RWPE1 (cell line): ENCODE data around the gene TPCN2.

ENCODE experiments used
- CTCF ChIA-PET: fragments of 350-600 bp; sonication (Branson Sonifier 250); formaldehyde crosslinking; extraction: SDS; loops from one replicate; lab custom pipeline; 2021; lab: Yijun Ruan, JAX
- POLR2A ChIA-PET: fragments of 400-600 bp; formaldehyde crosslinking; extraction: SDS; loops from one replicate; lab custom pipeline; 2020; ENCODE audit warnings: antibody characterized with exemption; ENCODE audit not compliant: low non-redundant PET; lab: Yijun Ruan, JAX
- DNase-seq: peaks from one replicate; pipeline ENCODE4 v3.0.0; 2012; ENCODE audit warnings: low spot score
- H3K27ac ChIP-seq: fragments of 450-650 bp; 2 replicates; pipeline ENCODE4 v1.5.1; 2017
- CTCF ChIP-seq: fragments of 450-650 bp; conservative IDR thresholded peaks from 2 replicates; pipeline ENCODE4 v1.5.1; 2017; ENCODE audit warnings: low read depth, mild to moderate bottlenecking

TPCN2 gene

GRCh38 chr11:69037074-69037473 lies 11.7 kb upstream of the TPCN2 start:
- ChIA-PET CTCF (interaction anchor here (0.6 kb wide), 1 partner anchor 92 kb away, joined by 4 read pairs; no protein-coding TSS in a partner anchor), POLR2A (no interaction called here)
- DNase-seq, result no peak
- no peak for TF ChIP-seq CTCF
- H3K27ac ChIP-seq, result no peak overlapping the region

GRCh38 chr11:69037544-69037943 lies 11.2 kb upstream of the TPCN2 start:
- CTCF ChIA-PET, result no interaction called here
- POLR2A ChIA-PET, result no interaction called here

GRCh38 chr11:69039501-69039900 lies 9.2 kb upstream of the TPCN2 start:
- POLR2A ChIA-PET, result no interaction called here
- no peak for DNase-seq
- no peak for TF ChIP-seq CTCF
- CTCF ChIA-PET, result interaction anchor here (0.7 kb wide), 1 partner anchor 92 kb away, joined by 3 read pairs; no protein-coding TSS in a partner anchor
- H3K27ac ChIP-seq, result no peak overlapping the region

More at GRCh38 chr11:69037544-69037943, 11.2 kb upstream of the TPCN2 start:
- no peak overlapping the region for H3K27ac ChIP-seq
- TF ChIP-seq CTCF, result no peak
- DNase-seq, result no peak

GRCh38 chr11:69040051-69040450 lies 8.7 kb upstream of the TPCN2 start:
- H3K27ac ChIP-seq, result no peak overlapping the region
- ChIA-PET CTCF (no interaction called here), POLR2A (no interaction called here)
- TF ChIP-seq CTCF, result no peak
- no peak for DNase-seq

DNA sequence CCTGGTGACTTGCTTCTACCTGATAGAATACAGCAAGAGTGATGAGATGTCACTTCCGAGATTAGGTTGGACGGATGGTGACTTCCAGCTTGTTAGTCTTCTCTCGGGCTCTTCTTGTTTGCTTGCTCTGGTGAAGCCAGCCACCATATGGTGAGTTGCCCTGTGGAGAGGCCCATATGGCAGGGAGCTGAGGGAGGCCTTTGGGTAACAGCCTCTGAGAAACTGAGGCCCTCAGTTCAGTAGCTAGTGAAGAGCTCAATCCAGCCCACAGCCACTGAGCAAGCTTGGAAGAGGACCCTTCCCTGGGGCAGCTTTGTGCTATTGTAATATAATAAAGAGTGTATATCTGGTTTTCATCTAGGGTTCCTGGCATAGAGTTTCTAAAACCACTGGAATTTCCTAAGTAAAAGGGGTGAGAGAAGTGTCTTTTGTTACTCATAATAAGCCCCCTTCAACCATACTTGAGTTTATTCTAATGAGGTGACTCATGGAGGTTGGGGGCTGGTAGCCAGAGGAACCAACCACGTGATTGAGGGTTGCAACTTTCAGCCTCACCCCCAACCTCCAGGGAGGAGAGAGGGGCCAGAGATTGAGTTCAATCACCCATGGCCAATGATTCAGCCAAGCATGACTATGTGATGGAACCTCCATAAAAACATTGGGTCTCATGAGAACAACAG lies 8.0 kb upstream of the TPCN2 start:
- ChIA-PET POLR2A (no interaction called here), CTCF (no interaction called here)
- no peak overlapping the region for H3K27ac ChIP-seq
- TF ChIP-seq CTCF, result no peak
- DNase-seq, result no peak

DNA sequence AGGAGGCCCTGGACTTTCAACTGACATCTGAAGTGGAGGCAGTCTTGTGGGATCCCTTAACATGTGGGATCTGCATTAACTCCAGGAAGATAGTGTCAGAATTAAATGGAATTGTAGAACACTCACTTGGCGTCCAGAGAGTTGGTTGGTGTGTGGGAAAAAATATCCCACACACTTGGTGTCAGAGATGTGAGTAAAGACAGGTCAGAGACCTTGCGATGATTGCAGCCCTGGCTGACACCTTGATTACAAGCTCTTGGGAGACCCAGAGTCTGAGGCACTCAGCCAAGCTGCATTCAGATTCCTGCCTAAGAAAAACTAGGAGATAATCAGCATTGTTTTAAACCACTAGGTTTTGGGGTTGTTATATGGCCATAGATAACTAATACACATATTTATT lies 7.2 kb upstream of the TPCN2 start:
- no peak overlapping the region for H3K27ac ChIP-seq
- TF ChIP-seq CTCF, result no peak
- POLR2A ChIA-PET, result no interaction called here
- CTCF ChIA-PET, result no interaction called here
- DNase-seq, result no peak
